A549 (cell line): ENCODE measurements around the gene SDC4. TPM values are rescaled to one million over a fixed set of nuclear protein-coding genes. Genes with fewer than 3 reads are reported as not detected.
A peak's percentile ranks its signal among the peaks of the same experiment; 100 is the strongest.

Source experiments
- ATAC-seq, 2 experiments: fragments of 200-7000 bp in 1 of 2; fragments of >200 bp in 1 of 2; cut with Nextera tagmentation in 1 of 2; cut with Tn5 transposase in 1 of 2; 3 replicates each; pipeline versions ENCODE4 v1.8.0 to v1.9.1; 2018 to 2020; ENCODE audit warnings: mild to moderate bottlenecking in 1 of 2, moderate library complexity in 1 of 2
- CTCF ChIA-PET: fragments of 300-600 bp; sonication (Branson Sonifier 250); formaldehyde crosslinking; extraction: SDS; loops from one replicate; lab custom pipeline; 2021; ENCODE audit warnings: antibody characterized with exemption, inconsistent platforms; lab: Yijun Ruan, JAX
- POLR2A ChIA-PET: fragments of 350-600 bp; formaldehyde crosslinking; extraction: SDS; loops from one replicate; lab custom pipeline; 2021; ENCODE audit warnings: antibody characterized with exemption, inconsistent platforms; lab: Yijun Ruan, JAX
- DNase-seq, 2 experiments: peaks; one replicate each; pipeline versions ENCODE4 v3.0.0 to v3.0.0-alpha.2; 2011 to 2016; ENCODE audit warnings: low read depth in 1 of 2, low spot score in 1 of 2
- FAIRE-seq: peaks from 2 replicates; lab custom pipeline; 2011; peaks lifted over from hg19 to GRCh38; lab: Jason Lieb, UNC
- H3K27ac ChIP-seq, 2 experiments: fragments of >200 bp; sonication (Bioruptor Twin); formaldehyde crosslinking; 3 replicates each; pipeline ENCODE4 v1.5.1; 2016 to 2017
- H3K4me1 ChIP-seq: fragments of >200 bp; sonication (Bioruptor Twin); formaldehyde crosslinking; 3 replicates; pipeline ENCODE4 v1.6.1; 2016
- H3K4me2 ChIP-seq: fragments of >200 bp; sonication (Bioruptor Twin); formaldehyde crosslinking; 3 replicates; pipeline ENCODE4 v1.6.1; 2016
- H3K4me3 ChIP-seq: fragments of >200 bp; sonication (Bioruptor Twin); formaldehyde crosslinking; 3 replicates; pipeline ENCODE4 v1.5.1; 2016
- H3K9me3 ChIP-seq: fragments of >200 bp; sonication (Bioruptor Twin); formaldehyde crosslinking; 3 replicates; pipeline ENCODE4 v1.6.1; 2016
- CBX2 ChIP-seq: fragments of 200-600 bp; sonication (generic); IDR thresholded peaks from 2 replicates; pipeline ENCODE4 v1.6.1; 2016; ENCODE audit warnings: low read depth, mild to moderate bottlenecking, borderline replicate concordance
- CBX8 ChIP-seq: fragments of 200-600 bp; sonication (generic); IDR thresholded peaks from 2 replicates; pipeline ENCODE4 v1.6.1; 2016
- EP300 ChIP-seq, 2 experiments: fragments of >200 bp; sonication (Bioruptor Twin); formaldehyde crosslinking; IDR thresholded peaks; 2 replicates in 1 of 2; 3 replicates in 1 of 2; pipeline ENCODE4 v1.6.1; 2016 to 2017
- ESRRA ChIP-seq: fragments of 150-350 bp; IDR thresholded peaks from 2 replicates; pipeline ENCODE4 v1.6.1; 2014; ENCODE audit warnings: mild to moderate bottlenecking, low read length, borderline replicate concordance
- FOSB ChIP-seq: fragments of 250-450 bp; sonication (Bioruptor Pico); IDR thresholded peaks from 2 replicates; pipeline ENCODE4 v1.5.0; 2020; ENCODE audit warnings: mild to moderate bottlenecking, moderate library complexity
- FOSL2 ChIP-seq, 2 experiments: fragments of 450-650 bp in 1 of 2; fragments of >200 bp in 1 of 2; sonication (Bioruptor Twin) in 1 of 2; formaldehyde crosslinking; IDR thresholded peaks; 2 replicates each; pipeline versions ENCODE4 v1.5.0 to v1.6.1; 2016 to 2020; ENCODE audit warnings: mild to moderate bottlenecking in 1 of 2, moderate library complexity in 1 of 2
- GATA3 ChIP-seq: IDR thresholded peaks from 2 replicates; pipeline ENCODE4 v1.6.1; 2012; ENCODE audit warnings: borderline replicate concordance
- HDAC2 ChIP-seq: fragments of 200-600 bp; sonication (generic); IDR thresholded peaks from 2 replicates; pipeline ENCODE4 v1.6.1; 2016
- HEYL ChIP-seq: fragments of 250-450 bp; sonication (Bioruptor Pico); IDR thresholded peaks from 2 replicates; pipeline ENCODE4 v1.8.0; 2021; ENCODE audit warnings: mild to moderate bottlenecking, moderate library complexity
- HOXA7 ChIP-seq: fragments of 250-450 bp; sonication (Bioruptor Pico); IDR thresholded peaks from 2 replicates; pipeline ENCODE4 v1.5.0; 2020; ENCODE audit warnings: mild to moderate bottlenecking, moderate library complexity
- HOXB13 ChIP-seq: fragments of 250-450 bp; sonication (Bioruptor Pico); IDR thresholded peaks from 2 replicates; pipeline ENCODE4 v1.5.0; 2020; ENCODE audit warnings: low read depth, mild to moderate bottlenecking, moderate library complexity
- HOXB5 ChIP-seq: fragments of 250-450 bp; sonication (Bioruptor Pico); IDR thresholded peaks from 2 replicates; pipeline ENCODE4 v1.5.0; 2020; ENCODE audit warnings: mild to moderate bottlenecking, moderate library complexity
- JUNB ChIP-seq: fragments of >200 bp; sonication (Bioruptor Twin); formaldehyde crosslinking; IDR thresholded peaks from 2 replicates; pipeline ENCODE4 v1.6.1; 2016
- MAZ ChIP-seq: fragments of 150-350 bp; IDR thresholded peaks from 2 replicates; pipeline ENCODE4 v1.6.1; 2014; ENCODE audit warnings: antibody characterized with exemption, low read depth, low read length, borderline replicate concordance
- MYC ChIP-seq: IDR thresholded peaks from 2 replicates; pipeline ENCODE4 v1.6.1; 2012; ENCODE audit warnings: mild to moderate bottlenecking, inconsistent platforms, low read length, improper control_type of control experiment, borderline replicate concordance
- NPAS2 ChIP-seq: fragments of 250-450 bp; sonication (Bioruptor Pico); IDR thresholded peaks from 2 replicates; pipeline ENCODE4 v1.8.0; 2022; ENCODE audit warnings: mild to moderate bottlenecking, moderate library complexity, borderline replicate concordance
- POLR2AphosphoS2 ChIP-seq: conservative IDR thresholded peaks from 2 replicates; pipeline ENCODE4 v1.6.1; 2012; ENCODE audit warnings: low read length, improper control_type of control experiment, inconsistent platforms
- RARB ChIP-seq: fragments of 250-450 bp; sonication (Bioruptor Pico); IDR thresholded peaks from 2 replicates; pipeline ENCODE4 v1.8.0; 2021; ENCODE audit warnings: mild to moderate bottlenecking, moderate library complexity
- RNF2 ChIP-seq: fragments of 200-600 bp; sonication (generic); IDR thresholded peaks from 2 replicates; pipeline ENCODE4 v1.6.1; 2016; ENCODE audit warnings: low read depth, mild to moderate bottlenecking, antibody characterized with exemption, moderate library complexity, borderline replicate concordance
- TP53 ChIP-seq: fragments of 250-450 bp; sonication (Bioruptor Pico); IDR thresholded peaks from 2 replicates; pipeline ENCODE4 v1.5.0; 2021; ENCODE audit warnings: mild to moderate bottlenecking, moderate library complexity
- ZC3H11A ChIP-seq: fragments of 450-650 bp; IDR thresholded peaks from 2 replicates; pipeline ENCODE4 v1.6.1; 2014; ENCODE audit warnings: antibody characterized with exemption, mild to moderate bottlenecking
- ZSCAN20 ChIP-seq: fragments of 250-450 bp; sonication (Bioruptor Pico); IDR thresholded peaks from 2 replicates; pipeline ENCODE4 v1.8.0; 2022; ENCODE audit warnings: mild to moderate bottlenecking, moderate library complexity
- WGBS: methylation state at CpG from one replicate; pipeline ENCODE4 v1.1.6; 2017; ENCODE audit errors: missing lambda C conversion rate; 5-methylcytosine and 5-hydroxymethylcytosine counted together
- polyA plus RNA-seq, 4 experiments: library from polyadenylated mRNA; depleted of rRNA in 3 of 4; stranded (reverse); fragments of >200 nt; fragmentation: RNase III in 1 of 4; extraction: RNeasy Plus Mini Kit Qiagen cat#74134 plus additional on column Dnase treatment in 1 of 4; gene quantifications; 2 replicates in 3 of 4; 3 replicates in 1 of 4; pipeline ENCODE4 v1.2.3, GENCODE V29; 2011 to 2017
- TF ChIP-seq, protein P1 (sequence below): fragments of 450-650 bp; IDR thresholded peaks from 2 replicates; pipeline ENCODE4 v1.6.1; 2014; ENCODE audit warnings: antibody characterized with exemption
- TF ChIP-seq, protein P2 (sequence below): IDR thresholded peaks from 2 replicates; pipeline ENCODE4 v1.6.1; 2012
- TF ChIP-seq, protein P3 (sequence below): fragments of 200-600 bp; sonication (generic); IDR thresholded peaks from 2 replicates; pipeline ENCODE4 v1.6.1; 2016; ENCODE audit warnings: antibody characterized with exemption, mild to moderate bottlenecking, moderate library complexity
- TF ChIP-seq, protein P4 (sequence below): IDR thresholded peaks from 2 replicates; pipeline ENCODE4 v1.6.1; 2012; ENCODE audit warnings: low read depth, borderline replicate concordance

The SDC4 gene
- polyA plus RNA-seq, 2 of the 4 experiments (the other 2 are of a cell fraction), result 27.4 to 35.6 TPM

DNA sequence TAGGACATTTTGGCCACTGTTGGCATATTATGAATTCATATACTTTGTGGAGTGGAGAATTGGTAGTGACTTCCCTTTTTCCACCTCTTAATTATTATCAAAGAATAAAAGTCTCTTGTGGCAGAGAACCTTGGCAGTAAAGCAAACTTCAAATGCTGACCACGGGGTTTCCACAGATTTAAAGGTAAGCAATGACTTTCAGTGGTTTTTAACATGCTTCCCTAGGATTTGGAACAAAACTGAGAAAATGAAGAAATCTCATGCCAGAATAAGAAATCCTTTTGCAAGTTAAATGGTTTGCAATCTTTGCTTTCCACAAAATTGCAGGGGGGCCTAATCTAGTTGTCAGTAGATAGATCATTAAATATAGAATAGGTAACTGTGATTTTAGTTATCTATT lies 2.0 kb upstream of the SDC4 start:
- TF ChIP-seq ESRRA, result no peak
- TF ChIP-seq HOXB5 (CRISPR knock-in tag), result no peak
- no peak for TF ChIP-seq MAZ
- TF ChIP-seq, protein P1, sequence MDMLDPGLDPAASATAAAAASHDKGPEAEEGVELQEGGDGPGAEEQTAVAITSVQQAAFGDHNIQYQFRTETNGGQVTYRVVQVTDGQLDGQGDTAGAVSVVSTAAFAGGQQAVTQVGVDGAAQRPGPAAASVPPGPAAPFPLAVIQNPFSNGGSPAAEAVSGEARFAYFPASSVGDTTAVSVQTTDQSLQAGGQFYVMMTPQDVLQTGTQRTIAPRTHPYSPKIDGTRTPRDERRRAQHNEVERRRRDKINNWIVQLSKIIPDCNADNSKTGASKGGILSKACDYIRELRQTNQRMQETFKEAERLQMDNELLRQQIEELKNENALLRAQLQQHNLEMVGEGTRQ, result no peak
- no peak for TF ChIP-seq FOSB (CRISPR knock-in tag)
- no peak for TF ChIP-seq HEYL
- no peak for TF ChIP-seq RNF2
- no peak for TF ChIP-seq EP300 (IDR thresholded peaks at IDR 0.05)
- no peak for TF ChIP-seq HOXB13 (CRISPR knock-in tag)
- TF ChIP-seq POLR2AphosphoS2, result no peak
- no peak for TF ChIP-seq RARB
- TF ChIP-seq, protein P2, sequence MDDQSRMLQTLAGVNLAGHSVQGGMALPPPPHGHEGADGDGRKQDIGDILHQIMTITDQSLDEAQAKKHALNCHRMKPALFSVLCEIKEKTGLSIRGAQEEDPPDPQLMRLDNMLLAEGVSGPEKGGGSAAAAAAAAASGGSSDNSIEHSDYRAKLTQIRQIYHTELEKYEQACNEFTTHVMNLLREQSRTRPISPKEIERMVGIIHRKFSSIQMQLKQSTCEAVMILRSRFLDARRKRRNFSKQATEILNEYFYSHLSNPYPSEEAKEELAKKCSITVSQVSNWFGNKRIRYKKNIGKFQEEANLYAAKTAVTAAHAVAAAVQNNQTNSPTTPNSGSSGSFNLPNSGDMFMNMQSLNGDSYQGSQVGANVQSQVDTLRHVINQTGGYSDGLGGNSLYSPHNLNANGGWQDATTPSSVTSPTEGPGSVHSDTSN, result no peak
- TF ChIP-seq, protein P3, sequence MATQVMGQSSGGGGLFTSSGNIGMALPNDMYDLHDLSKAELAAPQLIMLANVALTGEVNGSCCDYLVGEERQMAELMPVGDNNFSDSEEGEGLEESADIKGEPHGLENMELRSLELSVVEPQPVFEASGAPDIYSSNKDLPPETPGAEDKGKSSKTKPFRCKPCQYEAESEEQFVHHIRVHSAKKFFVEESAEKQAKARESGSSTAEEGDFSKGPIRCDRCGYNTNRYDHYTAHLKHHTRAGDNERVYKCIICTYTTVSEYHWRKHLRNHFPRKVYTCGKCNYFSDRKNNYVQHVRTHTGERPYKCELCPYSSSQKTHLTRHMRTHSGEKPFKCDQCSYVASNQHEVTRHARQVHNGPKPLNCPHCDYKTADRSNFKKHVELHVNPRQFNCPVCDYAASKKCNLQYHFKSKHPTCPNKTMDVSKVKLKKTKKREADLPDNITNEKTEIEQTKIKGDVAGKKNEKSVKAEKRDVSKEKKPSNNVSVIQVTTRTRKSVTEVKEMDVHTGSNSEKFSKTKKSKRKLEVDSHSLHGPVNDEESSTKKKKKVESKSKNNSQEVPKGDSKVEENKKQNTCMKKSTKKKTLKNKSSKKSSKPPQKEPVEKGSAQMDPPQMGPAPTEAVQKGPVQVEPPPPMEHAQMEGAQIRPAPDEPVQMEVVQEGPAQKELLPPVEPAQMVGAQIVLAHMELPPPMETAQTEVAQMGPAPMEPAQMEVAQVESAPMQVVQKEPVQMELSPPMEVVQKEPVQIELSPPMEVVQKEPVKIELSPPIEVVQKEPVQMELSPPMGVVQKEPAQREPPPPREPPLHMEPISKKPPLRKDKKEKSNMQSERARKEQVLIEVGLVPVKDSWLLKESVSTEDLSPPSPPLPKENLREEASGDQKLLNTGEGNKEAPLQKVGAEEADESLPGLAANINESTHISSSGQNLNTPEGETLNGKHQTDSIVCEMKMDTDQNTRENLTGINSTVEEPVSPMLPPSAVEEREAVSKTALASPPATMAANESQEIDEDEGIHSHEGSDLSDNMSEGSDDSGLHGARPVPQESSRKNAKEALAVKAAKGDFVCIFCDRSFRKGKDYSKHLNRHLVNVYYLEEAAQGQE, result no peak
- TF ChIP-seq NPAS2 (CRISPR knock-in tag), result no peak
- TF ChIP-seq, all 56 proteins: peak for 0
- no peak for DNase-seq
- POLR2A ChIA-PET, result no interaction called here
- Histone ChIP-seq H3K4me3 (no peak overlapping the region), H3K4me2 (no peak overlapping the region), H3K4me1 (peaks cover 40% of the 10 kb centered on the region), H3K9me3 (no peaks in the 10 kb centered on the region), H3K27ac (no peak overlapping the region)
- 36% methylated on average over 1 of the region's 1 CpG for WGBS
- CTCF ChIA-PET, result interaction anchor here (1.1 kb wide), 1 partner anchor 9 kb away, joined by 3 read pairs; no protein-coding TSS in a partner anchor
- FAIRE-seq, result no peak
- no peak for ATAC-seq

DNA sequence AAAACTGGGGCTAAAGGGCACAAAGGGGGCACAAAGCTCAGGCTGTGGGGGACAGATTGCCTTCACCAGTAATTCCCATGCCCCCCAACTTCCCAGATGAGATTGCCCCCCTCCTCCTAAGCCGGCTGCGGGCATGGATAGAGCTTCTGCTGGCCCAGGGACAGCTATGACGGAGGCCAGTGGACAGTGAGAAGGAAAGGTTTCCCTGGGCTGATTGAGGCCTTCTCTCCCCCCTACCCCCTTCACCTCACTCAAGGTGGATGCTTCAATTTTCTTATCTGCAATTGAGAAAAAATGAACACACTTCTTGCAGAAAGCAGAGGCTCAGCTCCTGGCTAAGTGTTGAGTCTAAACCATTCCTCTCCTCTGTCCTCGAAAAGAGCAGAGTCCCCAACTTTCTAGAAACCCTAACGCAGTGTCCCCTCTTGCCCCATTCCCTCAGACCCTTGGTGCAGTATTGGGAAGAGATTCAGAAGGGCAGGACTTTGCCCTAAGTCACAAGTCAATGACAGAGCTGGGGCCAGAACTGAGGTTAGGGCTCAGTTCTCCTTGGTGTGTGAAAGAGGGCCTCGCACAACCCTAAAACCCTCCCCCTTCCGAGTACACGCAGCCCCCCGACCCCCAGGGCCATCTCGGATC lies 808 bp downstream of the SDC4 start:
- peak overlapping the region; percentile 92 to 96 for H3K27ac ChIP-seq
- CTCF ChIA-PET, result interaction anchor here (0.9 to 8.9 kb wide), 10 partner anchors 11 to 424 kb away, joined by 3 to 82 read pairs (median 10); partner anchors contain the start of gene SYS1
- POLR2A ChIA-PET, result interaction anchor here (0.7 to 3.8 kb wide), 7 partner anchors 11 to 58 kb away, joined by 3 to 46 read pairs (median 9); partner anchors contain the start of gene SYS1
- ATAC-seq (peak; percentile 4 to 32; a peak in 4 of 6 replicates), DNase-seq (no peak), FAIRE-seq (no peak)
- no peaks in the 10 kb centered on the region for H3K9me3 ChIP-seq
- H3K4me1 ChIP-seq, result peaks cover 60% of the 10 kb centered on the region
- peak overlapping the region; percentile 98 for H3K4me2 ChIP-seq
- H3K4me3 ChIP-seq, result peak overlapping the region; percentile 86
- TF ChIP-seq FOSL2 (IDR thresholded peaks at IDR 0.05), result no peak
- no peak for TF ChIP-seq FOSL2 (CRISPR knock-in tag; IDR thresholded peaks at IDR 0.05)
- no peak for TF ChIP-seq JUNB
- TF ChIP-seq, protein P3, result no peak
- no peak for TF ChIP-seq HDAC2
- no peak for TF ChIP-seq HOXB13 (CRISPR knock-in tag)
- no peak for TF ChIP-seq CBX2
- no peak for TF ChIP-seq GATA3
- TF ChIP-seq ZSCAN20 (CRISPR knock-in tag), result no peak
- no peak for TF ChIP-seq TP53 (CRISPR knock-in tag)
- TF ChIP-seq, protein P4, sequence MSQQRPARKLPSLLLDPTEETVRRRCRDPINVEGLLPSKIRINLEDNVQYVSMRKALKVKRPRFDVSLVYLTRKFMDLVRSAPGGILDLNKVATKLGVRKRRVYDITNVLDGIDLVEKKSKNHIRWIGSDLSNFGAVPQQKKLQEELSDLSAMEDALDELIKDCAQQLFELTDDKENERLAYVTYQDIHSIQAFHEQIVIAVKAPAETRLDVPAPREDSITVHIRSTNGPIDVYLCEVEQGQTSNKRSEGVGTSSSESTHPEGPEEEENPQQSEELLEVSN, result no peak
- TF ChIP-seq HOXA7 (CRISPR knock-in tag), result no peak
- TF ChIP-seq CBX8, result no peak
- TF ChIP-seq MYC, result no peak
- TF ChIP-seq ZC3H11A, result no peak
- WGBS, result 32% methylated on average over 6 of the region's 10 CpGs
